ENCODE measurements around the gene CD33. TPM values are rescaled to one million over a fixed set of nuclear protein-coding genes. Genes with fewer than 3 reads are reported as not detected.

Gene CD33
- total RNA-seq, 1 donor from 2014 or later: 20.7 TPM

GRCh38 chr19:51252306-51253079 is 27.6 kb downstream of the CD33 start:
- Histone ChIP-seq H3K36me3 (no peaks in the 10 kb centered on the region), H3K27ac (no peak overlapping the region), H3K4me3 (no peak overlapping the region), H3K4me1 (no peaks in the 10 kb centered on the region), H3K27me3 (peaks cover 10% of the 10 kb centered on the region), H3K9me3 (no peaks in the 10 kb centered on the region)
- DNase-seq (no peak), ATAC-seq (no peak)
- intact Hi-C loops (cut with DNase I): no loop called here
- no peak for TF ChIP-seq CTCF (IDR thresholded peaks at IDR 0.05)

GRCh38 chr19:51253088-51253806 is 28.4 kb downstream of the CD33 start:
- Histone ChIP-seq H3K27me3 (peaks cover 10% of the 10 kb centered on the region), H3K9me3 (no peaks in the 10 kb centered on the region), H3K4me3 (no peak overlapping the region), H3K4me1 (no peaks in the 10 kb centered on the region), H3K27ac (no peak overlapping the region), H3K36me3 (no peaks in the 10 kb centered on the region)
- intact Hi-C loops (cut with DNase I): no loop called here
- no peak for TF ChIP-seq CTCF (IDR thresholded peaks at IDR 0.05)
- DNase-seq: no peak
- ATAC-seq: no peak

GRCh38 chr19:51256155-51256625 is 31.3 kb downstream of the CD33 start:
- Histone ChIP-seq H3K9me3 (no peaks in the 10 kb centered on the region), H3K27ac (no peak overlapping the region), H3K4me3 (no peak overlapping the region), H3K27me3 (peaks cover 18% of the 10 kb centered on the region), H3K36me3 (no peaks in the 10 kb centered on the region), H3K4me1 (no peaks in the 10 kb centered on the region)
- DNase-seq: no peak
- intact Hi-C loops (cut with DNase I): no loop called here
- no peak for ATAC-seq
- no peak for TF ChIP-seq CTCF (IDR thresholded peaks at IDR 0.05)

GRCh38 chr19:51257471-51257870 is 32.6 kb downstream of the CD33 start:
- Histone ChIP-seq H3K27me3 (peaks cover 18% of the 10 kb centered on the region), H3K4me3 (no peak overlapping the region), H3K9me3 (no peaks in the 10 kb centered on the region), H3K36me3 (no peaks in the 10 kb centered on the region), H3K4me1 (no peaks in the 10 kb centered on the region), H3K27ac (no peak overlapping the region)
- no peak for DNase-seq
- no peak for ATAC-seq
- TF ChIP-seq CTCF (IDR thresholded peaks at IDR 0.05): no peak
- intact Hi-C loops (cut with DNase I): no loop called here

- H3K36me3 ChIP-seq: no peaks in the 10 kb centered on the region
- no peaks in the 10 kb centered on the region for H3K4me1 ChIP-seq
- intact Hi-C loops (cut with DNase I): no loop called here
- TF ChIP-seq CTCF (IDR thresholded peaks at IDR 0.05): no peak
- ATAC-seq (no peak), DNase-seq (no peak)
- peaks cover 18% of the 10 kb centered on the region for H3K27me3 ChIP-seq
- no peaks in the 10 kb centered on the region for H3K9me3 ChIP-seq
- no peak overlapping the region for H3K27ac ChIP-seq
- no peak overlapping the region for H3K4me3 ChIP-seq
Observed at GRCh38 chr19:51258165-51259160, 33.6 kb downstream of the CD33 start.
